ENCODE results near the gene TAS2R46.
"Not testable (repeated sequence)": the region's sequence is repeated elsewhere in the genome, so short reads cannot be mapped to it uniquely, and the experiment has no call there.

The TAS2R46 gene

DNA sequence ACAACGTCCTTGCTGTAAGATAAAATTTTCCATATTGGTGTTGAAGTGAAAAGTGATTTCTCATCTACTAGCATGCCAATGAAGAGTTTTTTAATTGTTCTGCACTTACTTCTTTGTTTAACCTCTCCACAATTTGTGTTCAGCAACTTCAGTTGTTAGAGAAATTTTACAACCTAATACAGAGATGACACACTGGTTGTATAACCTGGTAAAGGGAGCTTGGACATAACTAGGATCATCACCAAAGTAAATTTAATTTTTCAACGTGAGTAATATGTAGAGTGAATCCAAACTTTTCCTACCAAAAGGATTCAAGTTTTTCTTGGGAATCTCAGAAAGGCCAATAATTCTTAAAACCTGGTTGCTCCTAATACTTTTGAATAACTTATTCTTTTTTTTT lies 43.5 kb upstream of the TAS2R46 start:
- H3K36me3 ChIP-seq (ENCODE audit: insufficient read depth): no peaks in the 10 kb centered on the region
- no peaks in the 10 kb centered on the region for H3K27me3 ChIP-seq (ENCODE audit: insufficient read depth, low read depth)
- TF ChIP-seq CTCF (conservative IDR thresholded peaks at IDR 0.05; ENCODE audit: low read depth, low read length): no peak
- H3K79me2 ChIP-seq (ENCODE audit: insufficient read depth, low read depth): peaks cover 12% of the 10 kb centered on the region
- H3K4me1 ChIP-seq (ENCODE audit: low read depth, poor library complexity, severe bottlenecking): no peaks in the 10 kb centered on the region
- H4K20me1 ChIP-seq (ENCODE audit: insufficient read depth): no peaks in the 10 kb centered on the region
- no peak overlapping the region for H3K27ac ChIP-seq
- H3K4me3 ChIP-seq (IDR thresholded peaks at IDR 0.05; ENCODE audit: insufficient read depth, low read depth, low read length): no peak overlapping the region
- no peak overlapping the region for H2AFZ ChIP-seq (ENCODE audit: low read depth)
- no peak overlapping the region for H3K9ac ChIP-seq
- H3K4me2 ChIP-seq: no peak overlapping the region

DNA sequence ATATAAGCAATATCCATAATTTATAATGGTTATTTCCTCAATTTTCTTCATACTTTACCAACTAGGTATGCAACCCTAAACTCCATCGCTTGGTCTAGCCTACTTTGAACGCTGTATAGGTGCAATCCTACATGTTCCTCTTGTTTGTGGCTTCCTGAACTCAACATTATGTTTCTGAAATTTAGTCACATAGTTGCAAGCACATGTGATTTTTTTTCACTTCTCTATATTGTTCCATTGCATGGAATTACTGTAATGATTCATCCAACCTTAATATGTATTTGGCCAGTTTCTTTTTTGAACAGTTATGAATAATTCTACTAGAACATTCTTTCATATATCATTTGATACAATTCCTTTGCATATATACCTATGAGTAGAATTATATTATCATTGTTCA lies 32.8 kb upstream of the TAS2R46 start:
- H3K4me3 ChIP-seq (IDR thresholded peaks at IDR 0.05; ENCODE audit: insufficient read depth, low read depth, low read length); H3K79me2 ChIP-seq (ENCODE audit: insufficient read depth, low read depth); H4K20me1 ChIP-seq (ENCODE audit: insufficient read depth); H3K36me3 ChIP-seq (ENCODE audit: insufficient read depth); H3K4me2 ChIP-seq; H3K9ac ChIP-seq; H3K27me3 ChIP-seq (ENCODE audit: insufficient read depth, low read depth); H2AFZ ChIP-seq (ENCODE audit: low read depth); H3K27ac ChIP-seq; H3K4me1 ChIP-seq (ENCODE audit: low read depth, poor library complexity, severe bottlenecking): not testable (repeated sequence)

DNA sequence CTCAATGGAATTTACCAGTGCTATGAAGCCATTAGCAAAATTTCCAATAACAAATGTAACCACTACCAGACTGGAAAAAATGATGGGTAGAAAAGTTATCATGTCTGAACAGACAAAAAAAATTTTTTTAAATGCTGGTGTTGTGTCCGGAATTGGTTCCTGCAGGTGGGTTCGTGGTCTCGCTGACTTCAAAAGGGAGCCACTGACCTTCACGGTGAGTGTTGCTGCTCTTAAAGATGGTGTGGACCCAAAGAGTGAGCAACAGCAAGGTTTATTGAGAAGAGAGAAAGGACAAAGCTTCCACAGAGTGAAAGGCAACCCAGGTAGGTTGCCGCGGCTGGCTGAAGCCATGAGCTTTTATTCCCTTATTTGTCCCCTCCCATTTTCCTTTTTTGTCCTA lies 30.0 kb upstream of the TAS2R46 start, which contains the start of gene TAS2R43:
TSS of gene TAS2R43 (minus strand) at position 186 of the 400 bp plus-strand sequence. CDS start at position 102, 84 bp downstream.
- no peaks in the 10 kb centered on the region for H3K4me1 ChIP-seq (ENCODE audit: low read depth, poor library complexity, severe bottlenecking)
- H3K36me3 ChIP-seq (ENCODE audit: insufficient read depth): no peaks in the 10 kb centered on the region
- TF ChIP-seq CTCF (conservative IDR thresholded peaks at IDR 0.05; ENCODE audit: low read depth, low read length): no peak

GRCh38 chr12:11089246-11089645 lies 27.2 kb upstream of the TAS2R46 start:
- no peak overlapping the region for H3K9ac ChIP-seq
- H4K20me1 ChIP-seq (ENCODE audit: insufficient read depth): no peaks in the 10 kb centered on the region
- TF ChIP-seq CTCF (conservative IDR thresholded peaks at IDR 0.05; ENCODE audit: low read depth, low read length): no peak
- no peak overlapping the region for H2AFZ ChIP-seq (ENCODE audit: low read depth)
- H3K4me2 ChIP-seq: no peak overlapping the region
- H3K79me2 ChIP-seq (ENCODE audit: insufficient read depth, low read depth): no peaks in the 10 kb centered on the region
- H3K27me3 ChIP-seq (ENCODE audit: insufficient read depth, low read depth): no peaks in the 10 kb centered on the region
- H3K4me3 ChIP-seq (IDR thresholded peaks at IDR 0.05; ENCODE audit: insufficient read depth, low read depth, low read length): no peak overlapping the region
- no peak overlapping the region for H3K27ac ChIP-seq
- no peaks in the 10 kb centered on the region for H3K36me3 ChIP-seq (ENCODE audit: insufficient read depth)
- H3K4me1 ChIP-seq (ENCODE audit: low read depth, poor library complexity, severe bottlenecking): no peaks in the 10 kb centered on the region

More for the DNA sequence above, 30.0 kb upstream of the TAS2R46 start, which contains the start of gene TAS2R43:
- H3K27ac ChIP-seq: no peak within 1 kb of the TSS
- H3K4me2 ChIP-seq: no peak within 1 kb of the TSS
- no peaks in the 10 kb centered on the region for H3K79me2 ChIP-seq (ENCODE audit: insufficient read depth, low read depth)
- no peak within 1 kb of the TSS for H3K9ac ChIP-seq
- H2AFZ ChIP-seq (ENCODE audit: low read depth): no peak within 1 kb of the TSS
- no peaks in the 10 kb centered on the region for H4K20me1 ChIP-seq (ENCODE audit: insufficient read depth)
- H3K4me3 ChIP-seq (IDR thresholded peaks at IDR 0.05; ENCODE audit: insufficient read depth, low read depth, low read length): no peak within 1 kb of the TSS
- no peaks in the 10 kb centered on the region for H3K27me3 ChIP-seq (ENCODE audit: insufficient read depth, low read depth)

- H3K9ac ChIP-seq: no peak overlapping the region
- no peak overlapping the region for H3K4me2 ChIP-seq
- H3K36me3 ChIP-seq (ENCODE audit: insufficient read depth): no peaks in the 10 kb centered on the region
- no peak for TF ChIP-seq CTCF (conservative IDR thresholded peaks at IDR 0.05; ENCODE audit: low read depth, low read length)
- H3K4me3 ChIP-seq (IDR thresholded peaks at IDR 0.05; ENCODE audit: insufficient read depth, low read depth, low read length): no peak overlapping the region
- H2AFZ ChIP-seq (ENCODE audit: low read depth): no peak overlapping the region
- no peaks in the 10 kb centered on the region for H3K27me3 ChIP-seq (ENCODE audit: insufficient read depth, low read depth)
- H4K20me1 ChIP-seq (ENCODE audit: insufficient read depth): no peaks in the 10 kb centered on the region
- no peaks in the 10 kb centered on the region for H3K79me2 ChIP-seq (ENCODE audit: insufficient read depth, low read depth)
- no peaks in the 10 kb centered on the region for H3K4me1 ChIP-seq (ENCODE audit: low read depth, poor library complexity, severe bottlenecking)
- no peak overlapping the region for H3K27ac ChIP-seq
These were observed 23.3 kb upstream of the TAS2R46 start for GRCh38 chr12:11085419-11085818.
